ENCODE results near the gene ARVCF. TPM values are rescaled to one million over a fixed set of nuclear protein-coding genes. Genes with fewer than 3 reads are reported as not detected.

Gene ARVCF
- total and polyA plus RNA-seq, 2 of the 8 experiments (the other 6 are each of a cell fraction or from before 2014, with no cell fraction given): 31.0 to 43.2 TPM

GRCh38 chr22:20046730-20047129, 30.1 kb upstream of the ARVCF start:
- H2AFZ ChIP-seq (ENCODE audit: low read length): no peak overlapping the region
- H3K23me2 ChIP-seq (ENCODE audit: low read depth, low read length): no peaks in the 10 kb centered on the region
- H3K36me3 ChIP-seq (ENCODE audit: control insufficient read depth in 2 of 4, insufficient read depth in 4 of 4, low read length in 3 of 4): no peaks in the 10 kb centered on the region
- no peak overlapping the region for H2BK5ac ChIP-seq (ENCODE audit: low read depth, low read length)
- ChIA-PET CTCF (ENCODE audit: partially characterized antibody) (interaction anchor here (0.7 to 2.4 kb wide), 5 partner anchors 14 to 316 kb away, joined by 3 to 9 read pairs (median 3); no protein-coding TSS in a partner anchor), POLR2A (ENCODE audit: partially characterized antibody) (no interaction called here)
- no peak overlapping the region for H4K8ac ChIP-seq (ENCODE audit: extremely low read depth, insufficient read depth, low read length)
- H3K56ac ChIP-seq (replicated peaks; ENCODE audit: insufficient read length, low read depth, low read length): no peak overlapping the region
- no peak overlapping the region for H3K4ac ChIP-seq (replicated peaks; ENCODE audit: insufficient read length, low read depth, low read length)
- H3K79me1 ChIP-seq (ENCODE audit: low read depth, low read length): no peaks in the 10 kb centered on the region
- H3K27me3 ChIP-seq (replicated peaks in 1 of 4; ENCODE audit: control insufficient read depth in 3 of 4, extremely low read depth in 1 of 4, insufficient read depth in 3 of 4, low read length in 3 of 4): no peaks in the 10 kb centered on the region
- H3K4me2 ChIP-seq (ENCODE audit: insufficient read depth in 1 of 2, low read depth in 2 of 2, low read length in 2 of 2): no peak overlapping the region
- H3K9me3 ChIP-seq (ENCODE audit: insufficient read depth in 2 of 2, low read depth in 1 of 2, low read length in 1 of 2): no peaks in the 10 kb centered on the region
- TF ChIP-seq SIX5 (IDR thresholded peaks at IDR 0.05; ENCODE audit: low read depth, low read length) (no peak), CTBP2 (IDR thresholded peaks at IDR 0.05; ENCODE audit: borderline replicate concordance, insufficient read depth, insufficient read length, low read length) (no peak), JUN (IDR thresholded peaks at IDR 0.05; ENCODE audit: low read depth, low read length) (no peak), POLR2A (IDR thresholded peaks at IDR 0.05; ENCODE audit: control extremely low read depth in 1 of 2, low read depth in 2 of 2, low read length in 2 of 2) (no peak), FOSL1 (IDR thresholded peaks at IDR 0.05; ENCODE audit: insufficient read depth, low read depth, low read length) (no peak), TEAD4 (IDR thresholded peaks at IDR 0.05; ENCODE audit: low read depth, low read length) (no peak), RNF2 (IDR thresholded peaks at IDR 0.05; ENCODE audit: borderline replicate concordance, low read depth, low read length, missing control alignments, poor library complexity, severe bottlenecking) (no peak)
- DNase-seq (ENCODE audit: low read depth in 1 of 2, low spot score in 2 of 2): no peak
- no peak overlapping the region for H2BK20ac ChIP-seq (ENCODE audit: low read length)
- no peak overlapping the region for H2BK12ac ChIP-seq (ENCODE audit: low read depth, low read length)
- no peak overlapping the region for H2BK15ac ChIP-seq (ENCODE audit: low read length)
- no peak overlapping the region for H2BK120ac ChIP-seq (replicated peaks; ENCODE audit: low read depth, low read length)
- H3K9ac ChIP-seq (replicated peaks in 1 of 4; ENCODE audit: extremely low read depth in 1 of 4, low read depth in 3 of 4, low read length in 3 of 4): no peak overlapping the region
- H4K5ac ChIP-seq (ENCODE audit: insufficient read length, low read depth, low read length): no peak overlapping the region
- no peak overlapping the region for H3K4me3 ChIP-seq (ENCODE audit: extremely low read depth in 1 of 4, insufficient read depth in 2 of 4, low read depth in 3 of 4, low read length in 4 of 4)
- H3K27ac ChIP-seq (ENCODE audit: low read depth, low read length): no peak overlapping the region
- H3K23ac ChIP-seq (ENCODE audit: insufficient read length): no peak overlapping the region
- H4K20me1 ChIP-seq (replicated peaks in 1 of 2; ENCODE audit: control insufficient read depth in 1 of 2, insufficient read depth in 2 of 2, low read length in 2 of 2): peaks cover 0 to 5% of the 10 kb centered on the region in 2 experiments
- H3K18ac ChIP-seq (ENCODE audit: extremely low read depth, low read length): no peak overlapping the region
- H3K79me2 ChIP-seq (ENCODE audit: control insufficient read depth in 1 of 2, insufficient read depth in 2 of 2, low read length in 2 of 2): no peaks in the 10 kb centered on the region
- no peak for FAIRE-seq
- H4K91ac ChIP-seq (replicated peaks; ENCODE audit: insufficient read length, low read length): no peak overlapping the region
- no peaks in the 10 kb centered on the region for H3K4me1 ChIP-seq (replicated peaks in 1 of 4; ENCODE audit: control insufficient read depth in 3 of 4, insufficient read depth in 4 of 4, low read length in 3 of 4)
- WGBS, 2 experiments (ENCODE audit: extremely low coverage in 1 of 2, insufficient coverage in 1 of 2, insufficient read length in 1 of 2, insufficient replicate concordance in 2 of 2, low coverage in 1 of 2, low lambda C conversion rate in 2 of 2, missing lambda C conversion rate in 1 of 2): 89% methylated on average over 1 of the region's 4 CpGs; no CpG with 5 or more reads in 1 of the 2 experiments
- no peak overlapping the region for H3K14ac ChIP-seq (ENCODE audit: insufficient read length)
- no peak overlapping the region for H2AK5ac ChIP-seq (ENCODE audit: low read depth, low read length)
